LNCaP clone FGC (cell line): Measurements from ENCODE around the gene HIPK2.

Experiments
- DNase-seq: peaks from one replicate; pipeline ENCODE4 v3.0.0-alpha.2; 2011; ENCODE audit warnings: low read depth
- H3K4me3 ChIP-seq: 2 replicates; pipeline ENCODE4 v1.5.1; 2011; ENCODE audit warnings: mild to moderate bottlenecking, low read depth, low read length, control low read depth
- CTCF ChIP-seq: IDR thresholded peaks from 2 replicates; pipeline ENCODE4 v1.5.1; 2012; ENCODE audit warnings: mild to moderate bottlenecking; ENCODE audit not compliant: control insufficient read depth, insufficient read depth; ENCODE audit errors: extremely low read depth

Gene HIPK2

GRCh38 chr7:139777948-139778841 lies at the start of gene HIPK2:
HIPK2 (minus strand) TSS chr7:139777998; CDS start chr7:139777623, 375 bp downstream.
- no peak for DNase-seq
- peak within 1 kb of the TSS; percentile 68 for H3K4me3 ChIP-seq
- TF ChIP-seq CTCF, result no peak

GRCh38 chr7:139827042-139827441 lies 49.2 kb upstream of the HIPK2 start:
- no peak for DNase-seq
- H3K4me3 ChIP-seq, result no peak overlapping the region
- 0 out of 2 replicates have a peak, but pooled peaks have one; percentile 9 for TF ChIP-seq CTCF

- no peak for TF ChIP-seq CTCF
- no peak overlapping the region for H3K4me3 ChIP-seq
- DNase-seq, result no peak
These were observed 48.0 kb upstream of the HIPK2 start for GRCh38 chr7:139825666-139826290.

- DNase-seq, result no peak
- H3K4me3 ChIP-seq, result no peak overlapping the region
- TF ChIP-seq CTCF, result no peak
These were observed 46.2 kb upstream of the HIPK2 start for GRCh38 chr7:139823959-139824521.

GRCh38 chr7:139822855-139823254 lies 45.1 kb upstream of the HIPK2 start:
- DNase-seq, result no peak
- TF ChIP-seq CTCF, result no peak
- no peak overlapping the region for H3K4me3 ChIP-seq

GRCh38 chr7:139821349-139822105 lies 43.7 kb upstream of the HIPK2 start:
- no peak overlapping the region for H3K4me3 ChIP-seq
- DNase-seq, result no peak
- no peak for TF ChIP-seq CTCF
